H9 (cell line): ENCODE data around the gene MYH16. TPM values are rescaled to one million over a fixed set of nuclear protein-coding genes. Genes with fewer than 3 reads are reported as not detected.

ENCODE experiments used
- DNase-seq: peaks from one replicate; pipeline ENCODE4 v3.0.0-alpha.2; 2017
- H2AFZ ChIP-seq: one replicate; pipeline ENCODE4 v1.6.1; 2013; ENCODE audit warnings: mild to moderate bottlenecking, low read length, control low read depth, moderate library complexity
- H2AK5ac ChIP-seq: 2 replicates; pipeline ENCODE4 v1.6.1; 2013; ENCODE audit warnings: low read length, control low read depth, mixed read lengths; ENCODE audit not compliant: insufficient read length
- H2BK120ac ChIP-seq: one replicate; pipeline ENCODE4 v1.6.1; 2013; ENCODE audit warnings: low read depth, mild to moderate bottlenecking, low read length, control low read depth, inconsistent platforms; ENCODE audit not compliant: poor library complexity, severe bottlenecking
- H2BK12ac ChIP-seq: 2 replicates; pipeline ENCODE4 v1.6.1; 2013; ENCODE audit warnings: low read length, control low read depth, mixed read lengths, low read depth; ENCODE audit not compliant: insufficient read length
- H2BK15ac ChIP-seq: 2 replicates; pipeline ENCODE4 v1.6.1; 2013; ENCODE audit warnings: low read depth, low read length, control low read depth
- H2BK20ac ChIP-seq: one replicate; pipeline ENCODE4 v1.6.1; 2013; ENCODE audit warnings: low read depth, mild to moderate bottlenecking, low read length, control low read depth, inconsistent platforms; ENCODE audit not compliant: poor library complexity, severe bottlenecking
- H2BK5ac ChIP-seq: 2 replicates; pipeline ENCODE4 v1.6.1; 2013; ENCODE audit warnings: low read length, control low read depth, mixed read lengths; ENCODE audit not compliant: insufficient read length
- H3K14ac ChIP-seq: 2 replicates; pipeline ENCODE4 v1.6.1; 2013; ENCODE audit warnings: low read length, control low read depth; ENCODE audit not compliant: insufficient read depth
- H3K18ac ChIP-seq: 2 replicates; pipeline ENCODE4 v1.6.1; 2013; ENCODE audit warnings: low read depth, mild to moderate bottlenecking, mixed read lengths, low read length, control low read depth; ENCODE audit not compliant: insufficient read length
- H3K23ac ChIP-seq: 2 replicates; pipeline ENCODE4 v1.6.1; 2013; ENCODE audit warnings: low read length, control low read depth, mixed read lengths, low read depth; ENCODE audit not compliant: insufficient read length
- H3K23me2 ChIP-seq: 2 replicates; pipeline ENCODE4 v1.6.1; 2013; ENCODE audit warnings: low read depth, mild to moderate bottlenecking, mixed read lengths, low read length, control low read depth; ENCODE audit not compliant: insufficient read length, poor library complexity, severe bottlenecking
- H3K27ac ChIP-seq: 2 replicates; pipeline ENCODE4 v1.5.1; 2013; ENCODE audit warnings: low read length, control low read depth, mixed read lengths, low read depth; ENCODE audit not compliant: insufficient read length
- H3K27me3 ChIP-seq: 2 replicates; pipeline ENCODE4 v1.6.1; 2013; ENCODE audit warnings: low read length, control low read depth, inconsistent platforms; ENCODE audit not compliant: insufficient read depth
- H3K4ac ChIP-seq: 2 replicates; pipeline ENCODE4 v1.6.1; 2013; ENCODE audit warnings: low read depth, mild to moderate bottlenecking, control low read depth, inconsistent platforms, low read length, moderate library complexity
- H3K4me1 ChIP-seq: 2 replicates; pipeline ENCODE4 v1.6.1; 2013; ENCODE audit warnings: low read length, control low read depth, inconsistent platforms; ENCODE audit not compliant: insufficient read depth
- H3K4me2 ChIP-seq: 2 replicates; pipeline ENCODE4 v1.6.1; 2013; ENCODE audit warnings: low read length, control low read depth, mixed read lengths; ENCODE audit not compliant: insufficient read length, insufficient read depth
- H3K56ac ChIP-seq: 2 replicates; pipeline ENCODE4 v1.6.1; 2013; ENCODE audit warnings: low read depth, mild to moderate bottlenecking, mixed read lengths, low read length, control low read depth; ENCODE audit not compliant: insufficient read length
- H3K79me1 ChIP-seq: 2 replicates; pipeline ENCODE4 v1.6.1; 2013; ENCODE audit warnings: low read depth, mild to moderate bottlenecking, moderate library complexity, low read length, control low read depth, inconsistent platforms; ENCODE audit not compliant: insufficient read depth, poor library complexity, severe bottlenecking
- H3K79me2 ChIP-seq: 2 replicates; pipeline ENCODE4 v1.6.1; 2013; ENCODE audit warnings: low read length, control low read depth, inconsistent platforms; ENCODE audit not compliant: insufficient read depth
- H3K9ac ChIP-seq: 2 replicates; pipeline ENCODE4 v1.6.1; 2013; ENCODE audit warnings: low read length, control low read depth, mixed read lengths; ENCODE audit not compliant: insufficient read length; ENCODE audit errors: extremely low read depth
- H3K9me3 ChIP-seq: one replicate; pipeline ENCODE4 v1.6.1; 2013; ENCODE audit warnings: low read depth, low read length, inconsistent platforms; ENCODE audit not compliant: control insufficient read depth
- H3T11ph ChIP-seq: one replicate; pipeline ENCODE4 v1.6.1; 2013; ENCODE audit warnings: mild to moderate bottlenecking, low read length, control low read depth, inconsistent platforms
- H4K20me1 ChIP-seq: one replicate; pipeline ENCODE4 v1.6.1; 2013; ENCODE audit not compliant: control insufficient read depth, insufficient read length, insufficient read depth
- H4K5ac ChIP-seq: 2 replicates; pipeline ENCODE4 v1.6.1; 2013; ENCODE audit warnings: low read depth, mild to moderate bottlenecking, mixed read lengths, low read length, control low read depth; ENCODE audit not compliant: insufficient read length
- H4K8ac ChIP-seq: replicated peaks from 2 replicates; pipeline ENCODE4 v1.6.1; 2013; ENCODE audit warnings: low read length, control low read depth, mixed read lengths, low read depth; ENCODE audit not compliant: insufficient read length
- H4K91ac ChIP-seq: 2 replicates; pipeline ENCODE4 v1.6.1; 2013; ENCODE audit warnings: low read depth, mild to moderate bottlenecking, moderate library complexity, mixed read lengths, low read length, control low read depth; ENCODE audit not compliant: insufficient read length
- H3K27ac Mint-ChIP-seq, 3 experiments: 2 replicates in 2 of 3; 3 replicates in 1 of 3; pipeline ENCODE4 v1.8.0; 2020 to 2021; ENCODE audit warnings: mixed read lengths in 3 of 3, mild to moderate bottlenecking in 1 of 3, moderate library complexity in 1 of 3
- H3K27me3 Mint-ChIP-seq: 2 replicates; pipeline ENCODE4 v1.8.0; 2021; ENCODE audit warnings: low read depth, mild to moderate bottlenecking, moderate library complexity, mixed read lengths
- H3K36me3 Mint-ChIP-seq, 3 experiments: 2 replicates in 2 of 3; 3 replicates in 1 of 3; pipeline ENCODE4 v1.8.0; 2020 to 2021; ENCODE audit warnings: low read depth in 3 of 3, mixed read lengths in 3 of 3; ENCODE audit not compliant: insufficient read depth in 1 of 3
- H3K4me1 Mint-ChIP-seq, 2 experiments: 2 replicates each; pipeline ENCODE4 v1.8.0; 2020; ENCODE audit warnings: mixed read lengths in 2 of 2
- H3K4me3 Mint-ChIP-seq, 2 experiments: 2 replicates in 1 of 2; 3 replicates in 1 of 2; pipeline ENCODE4 v1.8.0; 2020 to 2021; ENCODE audit warnings: mild to moderate bottlenecking in 2 of 2, mixed read lengths in 2 of 2, moderate library complexity in 1 of 2
- H3K9me3 Mint-ChIP-seq, 2 experiments: 2 replicates in 1 of 2; 3 replicates in 1 of 2; pipeline ENCODE4 v1.8.0; 2020; ENCODE audit warnings: mild to moderate bottlenecking in 2 of 2, mixed read lengths in 2 of 2, moderate library complexity in 1 of 2
- WGBS: extraction: QIAGEN DNeasy Blood & Tissue Kit; methylation state at CpG from one replicate; pipeline ENCODE4 v1.1.7; 2013; ENCODE audit warnings: missing lambda C conversion rate, low lambda C conversion rate, mixed read lengths; ENCODE audit not compliant: insufficient read length; ENCODE audit errors: extremely low coverage; 5-methylcytosine and 5-hydroxymethylcytosine counted together
- total RNA-seq: library from RNA; stranded (reverse); gene quantifications from 2 replicates; pipeline ENCODE4 v1.2.1, GENCODE V29; 2021
- TF ChIP-seq, protein P1 (sequence below): fragments of 200-600 bp; sonication (generic); conservative IDR thresholded peaks from 3 replicates; pipeline ENCODE4 v1.8.0; 2021; ENCODE audit warnings: antibody characterized with exemption, mild to moderate bottlenecking

MYH16 gene
- total RNA-seq, 1 experiment from 2014 or later: not detected

DNA sequence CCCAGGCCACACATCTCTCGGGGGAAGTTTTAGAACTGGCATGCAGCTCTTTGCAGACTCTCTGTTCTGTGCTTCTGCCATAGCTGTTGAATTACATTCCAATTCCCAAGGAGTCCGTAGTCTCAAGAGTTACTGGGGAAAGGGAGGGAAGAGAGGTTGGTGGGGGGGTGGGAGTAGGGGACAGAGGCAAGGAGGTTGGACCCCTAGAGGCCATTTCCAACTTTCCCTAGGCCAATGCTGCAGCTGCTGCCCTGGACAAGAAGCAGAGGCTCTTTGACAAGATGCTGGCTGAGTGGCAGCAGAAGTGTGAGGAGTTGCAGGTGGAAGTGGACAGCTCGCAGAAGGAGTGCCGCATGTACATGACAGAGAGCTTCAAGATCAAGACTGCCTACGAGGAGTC lies 23.8 kb downstream of the MYH16 start:
- no peak overlapping the region for H3K27ac ChIP-seq
- H3K4me2 ChIP-seq: no peak overlapping the region
- H3K4me3 Mint-ChIP-seq: no peak overlapping the region
- H4K5ac ChIP-seq: no peak overlapping the region
- H2BK5ac ChIP-seq: no peak overlapping the region
- H3T11ph ChIP-seq: no peak overlapping the region
- H3K14ac ChIP-seq: no peak overlapping the region
- no peak overlapping the region for H3K56ac ChIP-seq
- no peaks in the 10 kb centered on the region for H3K36me3 Mint-ChIP-seq
- no peak overlapping the region for H3K9ac ChIP-seq
- H3K18ac ChIP-seq: no peak overlapping the region
- no peak overlapping the region for H2BK20ac ChIP-seq
- DNase-seq: peak; percentile 48
- H2BK15ac ChIP-seq: no peak overlapping the region
- no peaks in the 10 kb centered on the region for H3K9me3 Mint-ChIP-seq
- H3K23ac ChIP-seq: no peak overlapping the region
- H3K27me3 ChIP-seq: no peaks in the 10 kb centered on the region
- no peak overlapping the region for H2AK5ac ChIP-seq
- H3K4me1 Mint-ChIP-seq: no peaks in the 10 kb centered on the region
- H2BK120ac ChIP-seq: no peak overlapping the region
- H3K4me1 ChIP-seq: no peaks in the 10 kb centered on the region
- H3K4ac ChIP-seq: no peak overlapping the region
- no peaks in the 10 kb centered on the region for H4K20me1 ChIP-seq
- TF ChIP-seq, protein P1, sequence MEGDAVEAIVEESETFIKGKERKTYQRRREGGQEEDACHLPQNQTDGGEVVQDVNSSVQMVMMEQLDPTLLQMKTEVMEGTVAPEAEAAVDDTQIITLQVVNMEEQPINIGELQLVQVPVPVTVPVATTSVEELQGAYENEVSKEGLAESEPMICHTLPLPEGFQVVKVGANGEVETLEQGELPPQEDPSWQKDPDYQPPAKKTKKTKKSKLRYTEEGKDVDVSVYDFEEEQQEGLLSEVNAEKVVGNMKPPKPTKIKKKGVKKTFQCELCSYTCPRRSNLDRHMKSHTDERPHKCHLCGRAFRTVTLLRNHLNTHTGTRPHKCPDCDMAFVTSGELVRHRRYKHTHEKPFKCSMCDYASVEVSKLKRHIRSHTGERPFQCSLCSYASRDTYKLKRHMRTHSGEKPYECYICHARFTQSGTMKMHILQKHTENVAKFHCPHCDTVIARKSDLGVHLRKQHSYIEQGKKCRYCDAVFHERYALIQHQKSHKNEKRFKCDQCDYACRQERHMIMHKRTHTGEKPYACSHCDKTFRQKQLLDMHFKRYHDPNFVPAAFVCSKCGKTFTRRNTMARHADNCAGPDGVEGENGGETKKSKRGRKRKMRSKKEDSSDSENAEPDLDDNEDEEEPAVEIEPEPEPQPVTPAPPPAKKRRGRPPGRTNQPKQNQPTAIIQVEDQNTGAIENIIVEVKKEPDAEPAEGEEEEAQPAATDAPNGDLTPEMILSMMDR: peak; percentile 34
- H3K79me1 ChIP-seq: no peaks in the 10 kb centered on the region
- no peak overlapping the region for H2AFZ ChIP-seq
- no peak overlapping the region for H4K91ac ChIP-seq
- H3K27me3 Mint-ChIP-seq: no peaks in the 10 kb centered on the region
- no peaks in the 10 kb centered on the region for H3K23me2 ChIP-seq
- no peak overlapping the region for H3K27ac Mint-ChIP-seq
- no peaks in the 10 kb centered on the region for H3K79me2 ChIP-seq
- no peak overlapping the region for H4K8ac ChIP-seq
- WGBS: no CpG with 5 or more reads among the region's 5 CpGs
- H3K9me3 ChIP-seq: no peaks in the 10 kb centered on the region
- no peak overlapping the region for H2BK12ac ChIP-seq
